ENCODE data around the gene LTC4S. TPM values are rescaled to one million over a fixed set of nuclear protein-coding genes. Genes with fewer than 3 reads are reported as not detected.

Gene LTC4S
- total RNA-seq, 1 experiment from 2014 or later = 3.7 TPM

DNA sequence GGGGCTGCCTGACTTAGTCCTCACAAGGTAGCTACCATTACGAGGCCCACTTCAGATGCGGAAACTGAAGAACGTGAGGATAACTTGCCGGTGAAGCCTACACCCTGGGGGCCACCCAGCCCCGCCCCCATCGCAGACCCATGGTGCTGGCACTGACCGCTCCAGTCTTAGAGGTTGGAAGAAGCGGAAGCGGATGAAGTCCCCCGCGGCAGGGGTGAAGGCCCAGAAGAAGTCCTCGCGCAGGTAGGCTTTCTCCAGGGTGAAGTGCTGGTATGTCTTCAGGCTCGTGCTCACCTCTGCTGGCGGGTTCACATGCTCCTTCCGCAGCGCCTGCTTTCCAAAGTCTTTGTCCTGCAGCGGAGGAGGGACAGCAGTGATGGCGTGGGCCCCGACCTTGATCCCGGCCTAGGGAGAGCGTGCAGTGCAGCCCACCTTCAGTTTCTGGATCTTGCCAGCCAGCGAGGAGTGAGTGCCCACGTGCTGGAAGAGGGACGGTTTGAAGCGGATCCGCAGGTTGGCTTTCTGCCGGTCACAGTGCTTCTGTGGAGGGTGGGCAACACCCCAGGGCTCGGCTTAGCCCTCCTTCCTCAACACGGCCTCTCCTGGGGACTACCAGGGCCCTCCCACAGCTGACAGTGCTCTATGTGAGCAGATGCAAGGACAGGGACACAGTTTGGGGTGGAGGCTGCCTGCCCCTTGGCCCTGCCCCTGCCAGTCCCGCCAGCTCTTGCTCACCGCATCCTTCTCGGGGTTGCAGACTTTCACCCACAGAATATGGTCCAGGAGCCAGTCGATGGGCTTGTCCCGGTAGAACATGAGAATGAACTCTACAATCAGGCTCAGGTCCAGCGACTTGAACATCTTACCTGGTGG lies 5.2 kb downstream of the LTC4S start:
- Histone ChIP-seq H4K5ac (ENCODE audit: insufficient read length, low read depth, low read length) (no peak overlapping the region), H3K9ac (ENCODE audit: extremely low read depth, insufficient read length, low read length) (no peak overlapping the region), H4K91ac (ENCODE audit: insufficient read length, low read depth, low read length) (no peak overlapping the region), H3K18ac (ENCODE audit: insufficient read length, low read depth, low read length) (no peak overlapping the region), H3K79me2 (ENCODE audit: insufficient read depth, low read length) (no peaks in the 10 kb centered on the region), H3T11ph (ENCODE audit: low read length) (no peak overlapping the region), H2BK20ac (ENCODE audit: low read depth, low read length, poor library complexity, severe bottlenecking) (no peak overlapping the region), H4K20me1 (ENCODE audit: control insufficient read depth, insufficient read depth, insufficient read length) (no peaks in the 10 kb centered on the region), H3K79me1 (ENCODE audit: insufficient read depth, low read depth, low read length, poor library complexity, severe bottlenecking) (no peaks in the 10 kb centered on the region), H3K27ac (ENCODE audit: insufficient read length, low read depth, low read length) (no peak overlapping the region), H3K14ac (ENCODE audit: insufficient read depth, low read length) (no peak overlapping the region), H3K27me3 (ENCODE audit: insufficient read depth, low read length) (no peaks in the 10 kb centered on the region), H2BK12ac (ENCODE audit: insufficient read length, low read depth, low read length) (no peak overlapping the region), H2AK5ac (ENCODE audit: insufficient read length, low read length) (no peak overlapping the region), H4K8ac (replicated peaks; ENCODE audit: insufficient read length, low read depth, low read length) (no peak overlapping the region), H3K23ac (ENCODE audit: insufficient read length, low read depth, low read length) (no peak overlapping the region), H3K4me2 (ENCODE audit: insufficient read depth, insufficient read length, low read length) (no peak overlapping the region), H2BK5ac (ENCODE audit: insufficient read length, low read length) (no peak overlapping the region), H3K4ac (ENCODE audit: low read depth, low read length) (no peak overlapping the region), H2AFZ (ENCODE audit: low read length) (no peak overlapping the region), H3K56ac (ENCODE audit: insufficient read length, low read depth, low read length) (no peak overlapping the region), H3K9me3 (ENCODE audit: control insufficient read depth, low read depth, low read length) (no peaks in the 10 kb centered on the region), H3K23me2 (ENCODE audit: insufficient read length, low read depth, low read length, poor library complexity, severe bottlenecking) (peaks cover 3% of the 10 kb centered on the region), H2BK15ac (ENCODE audit: low read depth, low read length) (no peak overlapping the region), H3K4me1 (ENCODE audit: insufficient read depth, low read length) (no peaks in the 10 kb centered on the region), H2BK120ac (ENCODE audit: low read depth, low read length, poor library complexity, severe bottlenecking) (no peak overlapping the region)
- H3K4me1 Mint-ChIP-seq = peaks cover 26 to 32% of the 10 kb centered on the region in 2 experiments
- H3K4me3 Mint-ChIP-seq = peak overlapping the region in 1 of 2 experiments; percentile 26; a peak in 1 of 5 replicates
- H3K9me3 Mint-ChIP-seq = no peaks in the 10 kb centered on the region
- H3K36me3 Mint-ChIP-seq (ENCODE audit: insufficient read depth in 1 of 3, low read depth in 3 of 3) = peaks cover 21 to 42% (median 35%) of the 10 kb centered on the region in 3 experiments; a peak in 6 of 7 replicates
- H3K27ac Mint-ChIP-seq = peak overlapping the region in 1 of 3 experiments; percentile 52; a peak in 1 of 7 replicates
- H3K27me3 Mint-ChIP-seq (ENCODE audit: low read depth) = peaks cover 4% of the 10 kb centered on the region
- TF ChIP-seq, protein P1, sequence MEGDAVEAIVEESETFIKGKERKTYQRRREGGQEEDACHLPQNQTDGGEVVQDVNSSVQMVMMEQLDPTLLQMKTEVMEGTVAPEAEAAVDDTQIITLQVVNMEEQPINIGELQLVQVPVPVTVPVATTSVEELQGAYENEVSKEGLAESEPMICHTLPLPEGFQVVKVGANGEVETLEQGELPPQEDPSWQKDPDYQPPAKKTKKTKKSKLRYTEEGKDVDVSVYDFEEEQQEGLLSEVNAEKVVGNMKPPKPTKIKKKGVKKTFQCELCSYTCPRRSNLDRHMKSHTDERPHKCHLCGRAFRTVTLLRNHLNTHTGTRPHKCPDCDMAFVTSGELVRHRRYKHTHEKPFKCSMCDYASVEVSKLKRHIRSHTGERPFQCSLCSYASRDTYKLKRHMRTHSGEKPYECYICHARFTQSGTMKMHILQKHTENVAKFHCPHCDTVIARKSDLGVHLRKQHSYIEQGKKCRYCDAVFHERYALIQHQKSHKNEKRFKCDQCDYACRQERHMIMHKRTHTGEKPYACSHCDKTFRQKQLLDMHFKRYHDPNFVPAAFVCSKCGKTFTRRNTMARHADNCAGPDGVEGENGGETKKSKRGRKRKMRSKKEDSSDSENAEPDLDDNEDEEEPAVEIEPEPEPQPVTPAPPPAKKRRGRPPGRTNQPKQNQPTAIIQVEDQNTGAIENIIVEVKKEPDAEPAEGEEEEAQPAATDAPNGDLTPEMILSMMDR (conservative IDR thresholded peaks at IDR 0.05) = no peak
- no CpG with 5 or more reads among the region's 36 CpGs for WGBS (ENCODE audit: extremely low coverage, insufficient read length, low lambda C conversion rate)
- DNase-seq = no peak

Measured in H9 (cell line).